A549 (cell line): ENCODE measurements around the gene RAB3GAP1. TPM values are rescaled to one million over a fixed set of nuclear protein-coding genes. Genes with fewer than 3 reads are reported as not detected.
A peak's percentile ranks its signal among the peaks of the same experiment; 100 is the strongest.

ENCODE experiments used
- ATAC-seq, 2 experiments: fragments of 200-7000 bp in 1 of 2; fragments of >200 bp in 1 of 2; cut with Nextera tagmentation in 1 of 2; cut with Tn5 transposase in 1 of 2; 3 replicates each; pipeline versions ENCODE4 v1.8.0 to v1.9.1; 2018 to 2020; ENCODE audit warnings: mild to moderate bottlenecking in 1 of 2, moderate library complexity in 1 of 2
- CTCF ChIA-PET: fragments of 300-600 bp; sonication (Branson Sonifier 250); formaldehyde crosslinking; extraction: SDS; loops from one replicate; lab custom pipeline; 2021; ENCODE audit warnings: antibody characterized with exemption, inconsistent platforms; lab: Yijun Ruan, JAX
- POLR2A ChIA-PET: fragments of 350-600 bp; formaldehyde crosslinking; extraction: SDS; loops from one replicate; lab custom pipeline; 2021; ENCODE audit warnings: antibody characterized with exemption, inconsistent platforms; lab: Yijun Ruan, JAX
- DNase-seq, 2 experiments: peaks; one replicate each; pipeline versions ENCODE4 v3.0.0 to v3.0.0-alpha.2; 2011 to 2016; ENCODE audit warnings: low read depth in 1 of 2, low spot score in 1 of 2
- FAIRE-seq: peaks from 2 replicates; lab custom pipeline; 2011; peaks lifted over from hg19 to GRCh38; lab: Jason Lieb, UNC
- H3K27ac ChIP-seq, 2 experiments: fragments of >200 bp; sonication (Bioruptor Twin); formaldehyde crosslinking; 3 replicates each; pipeline ENCODE4 v1.5.1; 2016 to 2017
- H3K4me1 ChIP-seq: fragments of >200 bp; sonication (Bioruptor Twin); formaldehyde crosslinking; 3 replicates; pipeline ENCODE4 v1.6.1; 2016
- H3K4me2 ChIP-seq: fragments of >200 bp; sonication (Bioruptor Twin); formaldehyde crosslinking; 3 replicates; pipeline ENCODE4 v1.6.1; 2016
- H3K4me3 ChIP-seq: fragments of >200 bp; sonication (Bioruptor Twin); formaldehyde crosslinking; 3 replicates; pipeline ENCODE4 v1.5.1; 2016
- H3K9me3 ChIP-seq: fragments of >200 bp; sonication (Bioruptor Twin); formaldehyde crosslinking; 3 replicates; pipeline ENCODE4 v1.6.1; 2016
- CEBPB ChIP-seq, 2 experiments: fragments of >200 bp in 1 of 2; sonication (Bioruptor Twin) in 1 of 2; formaldehyde crosslinking in 1 of 2; IDR thresholded peaks; 2 replicates each; pipeline ENCODE4 v1.6.1; 2012 to 2016
- EHF ChIP-seq: fragments of 250-450 bp; sonication (Bioruptor Pico); IDR thresholded peaks from 2 replicates; pipeline ENCODE4 v1.5.0; 2020; ENCODE audit warnings: mild to moderate bottlenecking
- ESRRA ChIP-seq: fragments of 150-350 bp; IDR thresholded peaks from 2 replicates; pipeline ENCODE4 v1.6.1; 2014; ENCODE audit warnings: mild to moderate bottlenecking, low read length, borderline replicate concordance
- FOSL2 ChIP-seq, 2 experiments: fragments of 450-650 bp in 1 of 2; fragments of >200 bp in 1 of 2; sonication (Bioruptor Twin) in 1 of 2; formaldehyde crosslinking; IDR thresholded peaks; 2 replicates each; pipeline versions ENCODE4 v1.5.0 to v1.6.1; 2016 to 2020; ENCODE audit warnings: mild to moderate bottlenecking in 1 of 2, moderate library complexity in 1 of 2
- FOXS1 ChIP-seq: fragments of 250-450 bp; sonication (Bioruptor Pico); IDR thresholded peaks from 2 replicates; pipeline ENCODE4 v1.5.0; 2020; ENCODE audit warnings: mild to moderate bottlenecking, moderate library complexity
- HDAC2 ChIP-seq: fragments of 200-600 bp; sonication (generic); IDR thresholded peaks from 2 replicates; pipeline ENCODE4 v1.6.1; 2016
- HEYL ChIP-seq: fragments of 250-450 bp; sonication (Bioruptor Pico); IDR thresholded peaks from 2 replicates; pipeline ENCODE4 v1.8.0; 2021; ENCODE audit warnings: mild to moderate bottlenecking, moderate library complexity
- HOXA7 ChIP-seq: fragments of 250-450 bp; sonication (Bioruptor Pico); IDR thresholded peaks from 2 replicates; pipeline ENCODE4 v1.5.0; 2020; ENCODE audit warnings: mild to moderate bottlenecking, moderate library complexity
- HOXB13 ChIP-seq: fragments of 250-450 bp; sonication (Bioruptor Pico); IDR thresholded peaks from 2 replicates; pipeline ENCODE4 v1.5.0; 2020; ENCODE audit warnings: low read depth, mild to moderate bottlenecking, moderate library complexity
- JUN ChIP-seq, 2 experiments: fragments of >200 bp; sonication (Bioruptor Twin); formaldehyde crosslinking; IDR thresholded peaks; 2 replicates in 1 of 2; 3 replicates in 1 of 2; pipeline ENCODE4 v1.6.1; 2016 to 2017
- POLR2A ChIP-seq: IDR thresholded peaks from 2 replicates; pipeline ENCODE4 v1.6.1; 2012; ENCODE audit warnings: mild to moderate bottlenecking, low read length
- RFX5 ChIP-seq: fragments of 450-650 bp; IDR thresholded peaks from 2 replicates; pipeline ENCODE4 v1.7.1; 2014; ENCODE audit warnings: antibody characterized with exemption, mild to moderate bottlenecking, moderate library complexity
- SREBF2 ChIP-seq: fragments of 450-650 bp; IDR thresholded peaks from 2 replicates; pipeline ENCODE4 v1.6.1; 2014; ENCODE audit warnings: mild to moderate bottlenecking, moderate library complexity
- TFCP2L1 ChIP-seq: fragments of 250-450 bp; sonication (Bioruptor Pico); IDR thresholded peaks from 2 replicates; pipeline ENCODE4 v1.5.0; 2021; ENCODE audit warnings: mild to moderate bottlenecking
- ZC3H11A ChIP-seq: fragments of 450-650 bp; IDR thresholded peaks from 2 replicates; pipeline ENCODE4 v1.6.1; 2014; ENCODE audit warnings: antibody characterized with exemption, mild to moderate bottlenecking
- ZFP36 ChIP-seq: fragments of 450-650 bp; IDR thresholded peaks from 2 replicates; pipeline ENCODE4 v1.6.1; 2014; ENCODE audit warnings: borderline replicate concordance; ENCODE audit not compliant: partially characterized antibody
- ZNF302 ChIP-seq: fragments of 250-450 bp; sonication (Bioruptor Pico); IDR thresholded peaks from 2 replicates; pipeline ENCODE4 v1.9.0; 2021; ENCODE audit warnings: inconsistent platforms, mild to moderate bottlenecking, moderate library complexity
- ZSCAN20 ChIP-seq: fragments of 250-450 bp; sonication (Bioruptor Pico); IDR thresholded peaks from 2 replicates; pipeline ENCODE4 v1.8.0; 2022; ENCODE audit warnings: mild to moderate bottlenecking, moderate library complexity
- WGBS: methylation state at CpG from one replicate; pipeline ENCODE4 v1.1.6; 2017; ENCODE audit errors: missing lambda C conversion rate; 5-methylcytosine and 5-hydroxymethylcytosine counted together
- polyA plus RNA-seq, 4 experiments: library from polyadenylated mRNA; depleted of rRNA in 3 of 4; stranded (reverse); fragments of >200 nt; fragmentation: RNase III in 1 of 4; extraction: RNeasy Plus Mini Kit Qiagen cat#74134 plus additional on column Dnase treatment in 1 of 4; gene quantifications; 2 replicates in 3 of 4; 3 replicates in 1 of 4; pipeline ENCODE4 v1.2.3, GENCODE V29; 2011 to 2017
- TF ChIP-seq, protein P1 (sequence below): fragments of 150-350 bp; IDR thresholded peaks from 2 replicates; pipeline ENCODE4 v1.6.1; 2014; ENCODE audit warnings: low read depth, mild to moderate bottlenecking, low read length
- TF ChIP-seq, protein P2 (sequence below): fragments of 450-650 bp; IDR thresholded peaks from 2 replicates; pipeline ENCODE4 v1.6.1; 2014; ENCODE audit warnings: antibody characterized with exemption
- TF ChIP-seq, protein P3 (sequence below): IDR thresholded peaks from 2 replicates; pipeline ENCODE4 v1.6.1; 2012
- TF ChIP-seq, protein P4 (sequence below): fragments of >200 bp; sonication (Bioruptor Twin); formaldehyde crosslinking; IDR thresholded peaks from 3 replicates; pipeline ENCODE4 v1.6.1; 2016
- TF ChIP-seq, protein P5 (sequence below): fragments of >200 bp; sonication (Bioruptor Twin); formaldehyde crosslinking; IDR thresholded peaks from 3 replicates; pipeline ENCODE4 v1.5.1; 2016
- TF ChIP-seq, protein P6 (sequence below): fragments of >200 bp; sonication (Bioruptor Twin); formaldehyde crosslinking; IDR thresholded peaks from 2 replicates; pipeline ENCODE4 v1.6.1; 2016
- TF ChIP-seq, protein P7 (sequence below): fragments of 250-450 bp; sonication (Bioruptor Pico); IDR thresholded peaks from 2 replicates; pipeline ENCODE4 v1.5.0; 2020; ENCODE audit warnings: low read depth, mild to moderate bottlenecking, moderate library complexity

RAB3GAP1 gene
- polyA plus RNA-seq, 2 of the 4 experiments (the other 2 are of a cell fraction), result 29.7 to 44.6 TPM

DNA sequence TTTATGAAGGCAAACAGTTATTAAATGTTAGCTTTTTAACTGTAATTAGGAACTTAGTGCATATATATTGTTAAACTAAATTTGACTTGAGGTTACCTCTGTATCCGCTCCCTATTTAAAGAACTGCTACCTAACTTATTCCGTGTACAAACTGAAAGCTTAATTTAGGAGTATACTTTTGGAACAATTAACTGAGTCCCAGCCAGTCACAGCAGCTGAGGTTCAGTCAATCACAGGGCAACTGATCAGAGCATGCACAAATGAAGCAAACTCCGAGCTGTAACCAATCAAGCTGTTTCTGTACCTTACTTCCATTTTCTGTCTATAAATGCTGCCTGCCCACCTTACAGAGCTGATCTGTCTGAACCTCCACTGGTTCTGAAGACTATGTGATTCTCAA is 61.2 kb downstream of the RAB3GAP1 start:
- FAIRE-seq (no peak), DNase-seq (no peak), ATAC-seq (no peak)
- no peaks in the 10 kb centered on the region for H3K9me3 ChIP-seq
- TF ChIP-seq ZNF302 (CRISPR knock-in tag) (no peak), JUN (IDR thresholded peaks at IDR 0.05) (no peak), ZSCAN20 (CRISPR knock-in tag) (no peak), CEBPB (IDR thresholded peaks at IDR 0.05) (no peak)
- POLR2A ChIA-PET, result interaction anchor here (0.7 kb wide), 1 partner anchor 49 kb away, joined by 3 read pairs; no protein-coding TSS in a partner anchor
- CTCF ChIA-PET, result no interaction called here
- no peak overlapping the region for H3K4me3 ChIP-seq
- no peak overlapping the region for H3K4me2 ChIP-seq
- WGBS, result 91% methylated on average over 3 of the region's 3 CpGs
- H3K27ac ChIP-seq, result no peak overlapping the region
- H3K4me1 ChIP-seq, result no peaks in the 10 kb centered on the region

DNA sequence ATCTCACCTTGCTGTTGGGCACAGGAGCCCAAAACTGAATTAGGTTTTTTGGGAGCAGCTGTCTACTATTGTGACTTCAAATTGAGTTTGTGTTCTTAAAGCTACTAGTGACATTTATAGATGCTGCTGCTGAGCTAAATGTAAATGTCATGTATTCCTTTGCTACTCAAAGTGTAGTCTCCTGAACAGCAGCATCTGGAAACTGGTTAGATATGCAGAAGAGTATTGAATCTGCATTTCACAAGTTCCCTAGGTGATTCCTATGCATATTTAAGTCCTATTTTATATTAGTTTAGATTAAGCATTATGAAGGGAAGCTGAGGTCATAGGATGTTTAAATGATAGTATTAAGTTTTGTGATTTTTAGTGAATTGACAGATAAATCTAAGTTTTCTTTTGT is 67.5 kb downstream of the RAB3GAP1 start:
- FAIRE-seq, result no peak
- no peaks in the 10 kb centered on the region for H3K9me3 ChIP-seq
- H3K4me3 ChIP-seq, result no peak overlapping the region
- no peak overlapping the region for H3K4me2 ChIP-seq
- CTCF ChIA-PET, result no interaction called here
- peaks cover 23% of the 10 kb centered on the region; the same call in 2 of the 3 replicates for H3K4me1 ChIP-seq
- POLR2A ChIA-PET, result no interaction called here
- no peak for DNase-seq
- no peak for ATAC-seq
- TF ChIP-seq EHF, result no peak
- no peak for TF ChIP-seq ZFP36
- no peak for TF ChIP-seq HOXA7 (CRISPR knock-in tag)
- TF ChIP-seq, protein P1, sequence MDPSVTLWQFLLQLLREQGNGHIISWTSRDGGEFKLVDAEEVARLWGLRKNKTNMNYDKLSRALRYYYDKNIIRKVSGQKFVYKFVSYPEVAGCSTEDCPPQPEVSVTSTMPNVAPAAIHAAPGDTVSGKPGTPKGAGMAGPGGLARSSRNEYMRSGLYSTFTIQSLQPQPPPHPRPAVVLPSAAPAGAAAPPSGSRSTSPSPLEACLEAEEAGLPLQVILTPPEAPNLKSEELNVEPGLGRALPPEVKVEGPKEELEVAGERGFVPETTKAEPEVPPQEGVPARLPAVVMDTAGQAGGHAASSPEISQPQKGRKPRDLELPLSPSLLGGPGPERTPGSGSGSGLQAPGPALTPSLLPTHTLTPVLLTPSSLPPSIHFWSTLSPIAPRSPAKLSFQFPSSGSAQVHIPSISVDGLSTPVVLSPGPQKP, result no peak
- no peak for TF ChIP-seq HEYL (CRISPR knock-in tag)
- TF ChIP-seq HDAC2, result no peak
- no peak for TF ChIP-seq JUN (IDR thresholded peaks at IDR 0.05)
- TF ChIP-seq, protein P2, sequence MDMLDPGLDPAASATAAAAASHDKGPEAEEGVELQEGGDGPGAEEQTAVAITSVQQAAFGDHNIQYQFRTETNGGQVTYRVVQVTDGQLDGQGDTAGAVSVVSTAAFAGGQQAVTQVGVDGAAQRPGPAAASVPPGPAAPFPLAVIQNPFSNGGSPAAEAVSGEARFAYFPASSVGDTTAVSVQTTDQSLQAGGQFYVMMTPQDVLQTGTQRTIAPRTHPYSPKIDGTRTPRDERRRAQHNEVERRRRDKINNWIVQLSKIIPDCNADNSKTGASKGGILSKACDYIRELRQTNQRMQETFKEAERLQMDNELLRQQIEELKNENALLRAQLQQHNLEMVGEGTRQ, result no peak
- TF ChIP-seq ESRRA, result no peak
- no peak for TF ChIP-seq ZNF302 (CRISPR knock-in tag)
- TF ChIP-seq, protein P3, sequence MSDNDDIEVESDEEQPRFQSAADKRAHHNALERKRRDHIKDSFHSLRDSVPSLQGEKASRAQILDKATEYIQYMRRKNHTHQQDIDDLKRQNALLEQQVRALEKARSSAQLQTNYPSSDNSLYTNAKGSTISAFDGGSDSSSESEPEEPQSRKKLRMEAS, result no peak
- TF ChIP-seq, protein P4, sequence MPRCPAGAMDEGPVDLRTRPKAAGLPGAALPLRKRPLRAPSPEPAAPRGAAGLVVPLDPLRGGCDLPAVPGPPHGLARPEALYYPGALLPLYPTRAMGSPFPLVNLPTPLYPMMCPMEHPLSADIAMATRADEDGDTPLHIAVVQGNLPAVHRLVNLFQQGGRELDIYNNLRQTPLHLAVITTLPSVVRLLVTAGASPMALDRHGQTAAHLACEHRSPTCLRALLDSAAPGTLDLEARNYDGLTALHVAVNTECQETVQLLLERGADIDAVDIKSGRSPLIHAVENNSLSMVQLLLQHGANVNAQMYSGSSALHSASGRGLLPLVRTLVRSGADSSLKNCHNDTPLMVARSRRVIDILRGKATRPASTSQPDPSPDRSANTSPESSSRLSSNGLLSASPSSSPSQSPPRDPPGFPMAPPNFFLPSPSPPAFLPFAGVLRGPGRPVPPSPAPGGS, result no peak
- no peak for TF ChIP-seq HOXB13
- TF ChIP-seq, protein P5, sequence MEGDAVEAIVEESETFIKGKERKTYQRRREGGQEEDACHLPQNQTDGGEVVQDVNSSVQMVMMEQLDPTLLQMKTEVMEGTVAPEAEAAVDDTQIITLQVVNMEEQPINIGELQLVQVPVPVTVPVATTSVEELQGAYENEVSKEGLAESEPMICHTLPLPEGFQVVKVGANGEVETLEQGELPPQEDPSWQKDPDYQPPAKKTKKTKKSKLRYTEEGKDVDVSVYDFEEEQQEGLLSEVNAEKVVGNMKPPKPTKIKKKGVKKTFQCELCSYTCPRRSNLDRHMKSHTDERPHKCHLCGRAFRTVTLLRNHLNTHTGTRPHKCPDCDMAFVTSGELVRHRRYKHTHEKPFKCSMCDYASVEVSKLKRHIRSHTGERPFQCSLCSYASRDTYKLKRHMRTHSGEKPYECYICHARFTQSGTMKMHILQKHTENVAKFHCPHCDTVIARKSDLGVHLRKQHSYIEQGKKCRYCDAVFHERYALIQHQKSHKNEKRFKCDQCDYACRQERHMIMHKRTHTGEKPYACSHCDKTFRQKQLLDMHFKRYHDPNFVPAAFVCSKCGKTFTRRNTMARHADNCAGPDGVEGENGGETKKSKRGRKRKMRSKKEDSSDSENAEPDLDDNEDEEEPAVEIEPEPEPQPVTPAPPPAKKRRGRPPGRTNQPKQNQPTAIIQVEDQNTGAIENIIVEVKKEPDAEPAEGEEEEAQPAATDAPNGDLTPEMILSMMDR, result no peak
- no peak for TF ChIP-seq ZC3H11A
- no peak for TF ChIP-seq TFCP2L1
- TF ChIP-seq FOXS1 (CRISPR knock-in tag), result no peak
- H3K27ac ChIP-seq, result no peak overlapping the region

DNA sequence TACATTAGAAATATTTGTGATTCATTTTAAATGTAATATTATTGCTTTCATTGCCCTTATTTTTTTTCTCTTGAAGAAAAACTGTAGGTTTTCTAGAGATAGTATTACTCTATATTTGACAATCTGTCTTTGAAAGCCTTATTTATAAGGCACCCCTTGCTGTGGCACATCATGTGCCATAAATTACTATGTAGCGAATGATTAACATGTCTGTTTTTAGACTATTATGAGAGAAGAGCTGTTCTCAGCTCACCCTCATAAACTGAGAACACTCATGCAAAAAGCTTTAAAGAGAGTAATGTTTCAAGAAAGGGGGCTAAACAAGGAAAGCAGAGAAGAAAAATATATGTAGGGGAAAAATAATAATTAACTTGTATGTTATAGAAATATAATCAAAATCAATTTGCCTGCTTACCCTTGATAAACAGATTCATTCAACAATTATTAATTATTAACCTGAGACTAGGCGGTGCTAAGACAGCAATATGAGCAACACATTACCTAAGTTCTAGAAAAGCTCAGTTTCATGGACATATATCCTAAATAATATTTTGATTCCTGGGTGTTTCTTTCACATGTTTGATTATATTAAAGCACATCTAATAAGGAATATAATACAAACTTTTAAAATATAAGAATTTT is 69.0 kb downstream of the RAB3GAP1 start:
- WGBS, result 75% methylated on average over 2 of the region's 2 CpGs
- no peak for DNase-seq
- CTCF ChIA-PET, result no interaction called here
- TF ChIP-seq, protein P3, result no peak
- TF ChIP-seq RFX5, result no peak
- no peak for TF ChIP-seq FOSL2 (IDR thresholded peaks at IDR 0.05)
- TF ChIP-seq FOSL2 (CRISPR knock-in tag; IDR thresholded peaks at IDR 0.05), result no peak
- TF ChIP-seq, protein P6, sequence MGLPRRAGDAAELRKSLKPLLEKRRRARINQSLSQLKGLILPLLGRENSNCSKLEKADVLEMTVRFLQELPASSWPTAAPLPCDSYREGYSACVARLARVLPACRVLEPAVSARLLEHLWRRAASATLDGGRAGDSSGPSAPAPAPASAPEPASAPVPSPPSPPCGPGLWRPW, result no peak
- no peak for TF ChIP-seq SREBF2
- TF ChIP-seq POLR2A, result no peak
- TF ChIP-seq HOXA7 (CRISPR knock-in tag), result no peak
- TF ChIP-seq, protein P7, sequence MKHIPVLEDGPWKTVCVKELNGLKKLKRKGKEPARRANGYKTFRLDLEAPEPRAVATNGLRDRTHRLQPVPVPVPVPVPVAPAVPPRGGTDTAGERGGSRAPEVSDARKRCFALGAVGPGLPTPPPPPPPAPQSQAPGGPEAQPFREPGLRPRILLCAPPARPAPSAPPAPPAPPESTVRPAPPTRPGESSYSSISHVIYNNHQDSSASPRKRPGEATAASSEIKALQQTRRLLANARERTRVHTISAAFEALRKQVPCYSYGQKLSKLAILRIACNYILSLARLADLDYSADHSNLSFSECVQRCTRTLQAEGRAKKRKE (CRISPR knock-in tag), result no peak
- TF ChIP-seq ZNF302 (CRISPR knock-in tag), result no peak
- TF ChIP-seq, protein P4, result no peak
- TF ChIP-seq ZFP36, result no peak

More for the DNA sequence above, 69.0 kb downstream of the RAB3GAP1 start:
- Histone ChIP-seq H3K4me3 (no peak overlapping the region), H3K9me3 (no peaks in the 10 kb centered on the region), H3K27ac (no peak overlapping the region), H3K4me1 (peaks cover 39% of the 10 kb centered on the region; the same call in 2 of the 3 replicates), H3K4me2 (peak overlapping the region; percentile 20)
- FAIRE-seq (no peak), ATAC-seq (no peak)
- POLR2A ChIA-PET, result no interaction called here
